HuH-7 (cell line): Measurements from ENCODE around the gene CD151.

ENCODE experiments used
- DNase-seq: peaks from one replicate; pipeline ENCODE4 v3.0.0; 2011; ENCODE audit warnings: low spot score

Gene CD151

GRCh38 chr11:829176-829846 is 3.4 kb upstream of the CD151 start:
- DNase-seq: no peak

DNA sequence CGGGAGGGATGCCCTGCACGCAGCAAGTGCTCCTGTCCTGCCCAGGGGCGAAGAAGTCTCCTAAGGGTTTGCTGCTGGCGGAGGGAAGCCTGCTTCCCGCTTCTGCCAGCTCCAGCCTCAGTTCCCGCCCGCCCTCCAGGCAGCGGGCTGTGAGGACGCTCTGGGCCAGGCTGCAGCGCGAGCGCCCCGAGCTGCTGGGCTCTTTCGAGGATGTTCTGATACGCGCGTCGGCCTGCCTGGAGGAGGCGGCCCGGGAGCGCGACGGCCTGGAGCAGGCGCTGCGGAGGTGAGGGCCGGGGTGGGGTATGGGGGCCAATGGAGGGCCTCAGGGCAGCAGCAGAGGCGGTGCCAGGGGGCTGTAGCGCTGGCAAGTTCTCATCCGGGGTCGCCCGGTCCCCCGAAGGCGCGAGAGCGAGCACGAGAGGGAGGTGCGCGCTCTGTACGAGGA is 2.9 kb upstream of the CD151 start:
- no peak for DNase-seq

GRCh38 chr11:830295-831117 is 2.2 kb upstream of the CD151 start:
- DNase-seq: peak; percentile 88

GRCh38 chr11:831118-831864 is 1.5 kb upstream of the CD151 start:
- no peak for DNase-seq

GRCh38 chr11:831961-832528 is 707 bp upstream of the CD151 start:
- no peak for DNase-seq

DNA sequence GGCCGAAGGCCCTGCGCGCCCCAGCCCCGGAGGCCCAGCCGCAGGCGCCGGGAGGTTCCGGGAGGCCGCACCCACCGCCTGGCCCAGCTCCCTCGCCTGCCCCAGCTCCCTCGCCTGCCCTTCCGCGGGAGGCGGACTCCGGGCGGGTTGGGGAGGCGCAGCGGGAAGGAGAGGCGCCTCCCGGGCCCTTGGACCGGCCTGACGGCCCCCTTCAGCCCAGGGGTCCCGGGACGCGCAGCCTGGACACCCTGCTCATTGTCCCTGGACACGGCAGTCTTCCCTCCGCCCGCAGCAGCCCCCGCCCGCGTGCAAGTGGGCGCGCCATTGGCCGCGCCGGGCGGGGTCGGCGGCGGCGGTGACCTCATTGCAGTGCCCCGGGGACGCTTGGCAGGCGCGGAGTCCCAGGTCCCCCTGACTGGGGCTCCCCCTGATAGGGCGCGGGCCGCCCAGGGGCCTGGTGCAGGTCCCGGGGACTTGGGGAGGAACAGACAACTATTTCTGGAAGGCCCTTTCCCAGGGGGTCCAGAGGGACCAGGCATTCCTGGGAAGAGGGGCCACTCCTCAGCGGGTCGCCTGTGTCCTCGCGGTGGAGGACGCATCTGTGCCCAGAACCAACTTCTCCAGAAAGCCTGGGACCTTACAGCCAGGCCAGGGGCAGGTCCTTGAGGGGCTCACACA is 501 bp downstream of the CD151 start:
- DNase-seq: no peak

DNA sequence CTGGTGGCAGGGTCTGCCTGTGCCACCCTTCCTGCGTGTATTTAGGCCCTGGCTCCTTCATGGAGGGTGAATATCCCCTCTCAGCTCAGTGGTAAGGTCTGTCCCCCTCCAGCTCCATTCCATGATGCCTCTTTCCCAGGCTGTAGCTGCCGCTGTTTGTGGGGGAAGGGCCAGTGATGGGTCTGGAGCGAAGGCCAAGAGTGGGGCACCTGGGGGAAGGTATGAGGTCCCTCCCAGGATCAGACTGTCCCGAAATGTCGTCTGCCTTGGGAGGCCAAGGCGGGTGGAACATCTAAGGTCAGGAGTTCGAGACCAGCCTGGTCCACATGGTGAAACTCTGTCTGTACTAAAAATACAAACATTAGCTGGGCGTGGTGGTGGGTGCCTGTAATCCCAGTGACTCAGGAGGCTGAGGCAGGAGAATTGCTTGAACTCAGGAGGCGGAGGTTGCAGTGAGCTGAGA is 1.1 kb downstream of the CD151 start:
- no peak for DNase-seq

- DNase-seq: no peak
These were observed 1.9 kb downstream of the CD151 start for GRCh38 chr11:834371-835316.

DNA sequence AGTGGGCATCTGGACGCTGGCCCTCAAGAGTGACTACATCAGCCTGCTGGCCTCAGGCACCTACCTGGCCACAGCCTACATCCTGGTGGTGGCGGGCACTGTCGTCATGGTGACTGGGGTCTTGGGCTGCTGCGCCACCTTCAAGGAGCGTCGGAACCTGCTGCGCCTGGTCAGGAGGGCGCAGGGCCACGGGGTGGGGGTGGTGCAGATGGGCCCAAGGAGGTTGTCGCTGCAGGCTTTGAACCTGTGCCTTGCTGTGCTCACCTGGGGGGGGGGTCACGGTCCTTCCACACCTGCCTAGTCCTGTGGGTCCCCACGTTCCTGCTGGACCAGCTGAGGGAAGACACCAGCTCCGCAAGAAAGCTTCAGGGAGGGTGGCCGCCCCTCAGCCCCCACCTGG is 3.5 kb downstream of the CD151 start:
- DNase-seq: no peak

- DNase-seq: no peak
These were observed 3.9 kb downstream of the CD151 start for GRCh38 chr11:836700-837099.

DNA sequence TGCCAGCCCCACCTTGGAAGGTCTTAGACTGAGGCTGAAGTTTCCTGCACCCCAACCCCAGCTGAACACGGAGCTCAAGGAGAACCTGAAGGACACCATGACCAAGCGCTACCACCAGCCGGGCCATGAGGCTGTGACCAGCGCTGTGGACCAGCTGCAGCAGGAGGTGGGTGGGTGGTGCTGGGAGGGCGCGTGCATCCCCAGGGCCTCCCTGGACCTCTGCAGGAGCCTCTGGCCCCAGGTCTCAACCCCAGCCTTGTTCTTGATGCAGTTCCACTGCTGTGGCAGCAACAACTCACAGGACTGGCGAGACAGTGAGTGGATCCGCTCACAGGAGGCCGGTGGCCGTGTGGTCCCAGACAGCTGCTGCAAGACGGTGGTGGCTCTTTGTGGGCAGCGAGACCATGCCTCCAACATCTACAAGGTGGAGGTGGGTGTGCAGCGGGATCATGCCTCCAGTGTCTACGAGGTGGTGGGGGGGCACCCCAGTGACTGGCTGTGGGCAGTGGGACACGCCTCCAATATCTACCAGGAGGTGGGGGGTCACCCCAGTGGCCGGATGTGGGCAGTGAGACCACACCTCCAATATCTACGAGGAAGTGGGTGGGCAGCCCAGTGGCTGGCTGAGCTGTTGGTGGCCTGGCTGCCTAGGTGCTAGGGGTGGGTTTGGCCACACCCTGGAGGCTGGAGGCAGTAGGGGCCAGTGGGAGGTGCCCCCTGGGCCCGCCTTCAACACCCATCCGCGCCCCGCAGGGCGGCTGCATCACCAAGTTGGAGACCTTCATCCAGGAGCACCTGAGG is 4.6 kb downstream of the CD151 start:
- no peak for DNase-seq

DNA sequence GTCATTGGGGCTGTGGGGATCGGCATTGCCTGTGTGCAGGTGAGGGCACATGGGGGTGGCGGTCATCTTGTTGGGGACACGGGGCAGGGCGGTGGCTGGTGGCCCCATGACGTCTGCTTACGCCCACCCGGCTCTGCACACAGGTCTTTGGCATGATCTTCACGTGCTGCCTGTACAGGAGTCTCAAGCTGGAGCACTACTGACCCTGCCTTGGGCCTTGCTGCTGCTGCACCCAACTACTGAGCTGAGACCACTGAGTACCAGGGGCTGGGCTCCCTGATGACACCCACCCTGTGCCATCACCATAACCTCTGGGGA is 5.2 kb downstream of the CD151 start:
- no peak for DNase-seq

- no peak for DNase-seq
These were observed 5.9 kb downstream of the CD151 start for GRCh38 chr11:838441-839279.

- DNase-seq: no peak
These were observed 6.5 kb downstream of the CD151 start for GRCh38 chr11:839280-839623.

DNA sequence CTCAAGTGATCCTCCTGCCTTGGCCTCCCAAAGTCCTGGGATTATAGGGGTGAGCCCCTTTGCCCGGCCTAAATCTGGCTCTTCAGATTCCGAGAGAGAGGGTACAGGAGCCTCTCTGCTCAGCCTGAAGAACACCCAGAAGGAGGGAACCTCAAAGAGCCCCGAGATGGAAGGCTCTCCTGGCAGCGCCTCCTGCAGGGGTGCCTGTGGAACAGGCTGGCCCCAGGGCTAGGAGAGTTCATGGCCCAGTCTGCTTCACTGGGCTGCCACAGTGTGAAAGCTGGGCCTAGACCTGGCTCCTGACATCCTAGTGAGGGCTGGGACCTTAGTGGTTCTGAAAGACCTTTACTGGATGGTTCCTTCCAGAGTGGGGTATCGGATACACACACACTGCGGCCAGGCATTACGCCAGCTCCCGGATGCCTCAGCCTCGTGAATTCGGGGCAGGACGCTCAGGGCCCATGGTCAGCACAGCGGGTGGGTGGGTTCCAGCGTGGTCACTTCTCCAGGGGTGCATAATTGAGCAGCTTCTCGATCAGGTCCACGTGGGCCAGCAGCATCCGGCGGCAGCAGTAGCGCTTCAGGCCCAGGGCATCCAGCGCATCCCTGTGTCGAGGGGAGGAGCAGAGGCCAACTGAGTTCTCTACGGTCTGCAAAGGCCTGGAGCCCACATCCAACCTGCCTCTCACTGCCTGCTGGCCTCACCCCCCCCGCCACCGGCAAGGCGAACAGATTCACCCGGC is 7.3 kb downstream of the CD151 start:
- no peak for DNase-seq

GRCh38 chr11:841981-842369 is 9.2 kb downstream of the CD151 start:
- no peak for DNase-seq

DNA sequence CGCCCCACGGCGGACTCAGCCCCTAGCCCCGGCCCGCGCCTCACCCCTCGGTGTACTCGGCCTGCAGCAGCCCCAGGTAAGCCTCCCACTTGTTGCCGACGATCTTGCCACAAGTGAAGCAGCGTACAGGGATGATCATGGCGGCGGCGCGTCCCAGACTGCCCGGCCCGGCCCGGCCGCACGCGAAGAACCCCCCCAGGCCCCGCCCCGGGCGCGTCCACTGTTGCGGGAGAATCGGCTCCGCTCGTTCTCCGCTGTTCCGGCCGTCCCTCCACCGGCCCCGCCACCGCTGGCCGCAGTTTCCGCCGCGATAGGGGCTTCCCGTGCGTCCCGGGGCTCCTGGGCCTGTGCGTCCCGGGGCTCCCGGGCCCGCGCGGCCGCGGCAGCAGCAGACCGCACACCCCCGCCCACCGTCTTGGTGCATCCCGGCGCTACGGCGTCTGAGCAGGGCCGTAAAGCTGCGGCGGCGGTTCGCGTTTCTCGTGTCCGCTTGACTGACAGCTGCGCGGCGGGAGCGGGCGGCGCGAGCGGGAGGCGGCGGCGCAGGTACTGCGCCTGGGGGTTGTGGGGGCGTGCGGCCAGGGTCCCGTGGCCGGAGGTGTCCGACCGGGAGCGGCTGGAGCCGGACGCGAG is 9.7 kb downstream of the CD151 start, which contains the start of the genes POLR2L and TSPAN4:
TSS of gene POLR2L (minus strand) at position 160 of the 633 bp plus-strand sequence. CDS start at position 139, 21 bp downstream.
TSS of gene TSPAN4 (plus strand) at position 483 of the 633 bp plus-strand sequence. CDS start 7,453 bp downstream, outside the sequence.
- peak; percentile 78 for DNase-seq
